Vagina (tissue), 2 donors: ENCODE measurements around the gene OXSR1.
A peak's percentile ranks its signal among the peaks of the same experiment; 100 is the strongest.

ENCODE experiments used
- POLR2A ChIP-seq, 2 donors: fragments of 450-650 bp; IDR thresholded peaks; one replicate each; pipeline ENCODE4 v1.6.1; 2017; ENCODE audit warnings: antibody characterized with exemption in 2 of 2, mild to moderate bottlenecking in 2 of 2, moderate library complexity in 2 of 2
- POLR2AphosphoS5 ChIP-seq, 2 donors: sonication (generic); formaldehyde crosslinking; IDR thresholded peaks; one replicate each; pipeline ENCODE4 v1.9.0; 2017; ENCODE audit warnings: antibody characterized with exemption in 2 of 2, mild to moderate bottlenecking in 2 of 2, low read depth in 1 of 2; ENCODE audit not compliant: insufficient read depth in 1 of 2
- TF ChIP-seq, protein P1 (sequence below), 3 experiments: fragments of 450-650 bp in 2 of 3; fragments of 200-600 bp in 1 of 3; sonication (generic) in 1 of 3; IDR thresholded peaks; one replicate each; pipeline ENCODE4 v1.5.1; 2017 to 2019; ENCODE audit warnings: antibody characterized with exemption in 3 of 3, mild to moderate bottlenecking in 2 of 3, moderate library complexity in 2 of 3

DNA sequence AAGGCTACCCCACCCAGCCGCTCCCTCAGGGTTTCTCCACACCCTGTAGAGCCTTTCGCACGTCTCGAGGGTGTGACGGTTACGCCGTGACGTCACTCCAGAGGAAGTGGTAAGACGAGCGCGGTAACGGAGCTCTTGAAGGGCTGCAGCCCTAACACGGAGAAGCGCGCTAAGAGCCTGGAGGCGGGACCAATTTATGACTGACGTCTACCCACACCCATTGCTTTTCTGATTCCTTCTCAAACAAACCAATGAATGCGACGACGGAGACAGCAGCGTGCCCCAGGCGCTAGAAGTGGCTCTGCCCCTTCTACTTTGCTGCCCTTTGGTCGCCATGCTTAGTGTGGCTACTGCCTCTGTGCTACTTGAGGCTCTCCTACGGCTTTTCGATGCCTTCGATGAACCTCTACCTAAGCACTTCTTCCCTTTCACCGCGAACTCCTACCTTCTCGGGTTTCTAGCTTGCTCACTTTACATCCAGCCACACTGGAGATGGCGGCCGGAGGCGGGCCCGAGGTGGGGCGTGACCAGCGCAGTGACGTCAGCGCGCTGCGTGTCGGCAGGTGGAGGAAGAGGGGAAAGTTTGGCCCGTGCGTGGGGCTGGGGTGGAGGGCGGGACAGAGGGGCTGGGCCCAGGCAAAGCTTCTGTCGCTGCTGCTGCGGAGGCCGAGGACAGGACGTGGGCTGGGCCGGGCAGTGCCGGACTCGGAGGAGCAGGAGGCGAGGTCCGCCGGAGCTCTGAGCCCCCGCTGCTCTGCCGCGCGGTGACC, at the start of gene OXSR1:
- TF ChIP-seq, protein P1, sequence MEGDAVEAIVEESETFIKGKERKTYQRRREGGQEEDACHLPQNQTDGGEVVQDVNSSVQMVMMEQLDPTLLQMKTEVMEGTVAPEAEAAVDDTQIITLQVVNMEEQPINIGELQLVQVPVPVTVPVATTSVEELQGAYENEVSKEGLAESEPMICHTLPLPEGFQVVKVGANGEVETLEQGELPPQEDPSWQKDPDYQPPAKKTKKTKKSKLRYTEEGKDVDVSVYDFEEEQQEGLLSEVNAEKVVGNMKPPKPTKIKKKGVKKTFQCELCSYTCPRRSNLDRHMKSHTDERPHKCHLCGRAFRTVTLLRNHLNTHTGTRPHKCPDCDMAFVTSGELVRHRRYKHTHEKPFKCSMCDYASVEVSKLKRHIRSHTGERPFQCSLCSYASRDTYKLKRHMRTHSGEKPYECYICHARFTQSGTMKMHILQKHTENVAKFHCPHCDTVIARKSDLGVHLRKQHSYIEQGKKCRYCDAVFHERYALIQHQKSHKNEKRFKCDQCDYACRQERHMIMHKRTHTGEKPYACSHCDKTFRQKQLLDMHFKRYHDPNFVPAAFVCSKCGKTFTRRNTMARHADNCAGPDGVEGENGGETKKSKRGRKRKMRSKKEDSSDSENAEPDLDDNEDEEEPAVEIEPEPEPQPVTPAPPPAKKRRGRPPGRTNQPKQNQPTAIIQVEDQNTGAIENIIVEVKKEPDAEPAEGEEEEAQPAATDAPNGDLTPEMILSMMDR (IDR thresholded peaks at IDR 0.05), result no peak
- TF ChIP-seq POLR2AphosphoS5 (IDR thresholded peaks at IDR 0.05; ENCODE audit: insufficient read depth in 1 of 2, low read depth in 1 of 2), result peak; percentile 89 to 94
- peak in 1 of 2 donors; percentile 87 for TF ChIP-seq POLR2A (IDR thresholded peaks at IDR 0.05)
